ENCODE measurements around the gene TVP23A. TPM values are rescaled to one million over a fixed set of nuclear protein-coding genes. Genes with fewer than 3 reads are reported as not detected.

The TVP23A gene
- total and polyA plus RNA-seq, 12 donors = 0.17 to 9.8 (median 0.68) TPM; not detected in 1

DNA sequence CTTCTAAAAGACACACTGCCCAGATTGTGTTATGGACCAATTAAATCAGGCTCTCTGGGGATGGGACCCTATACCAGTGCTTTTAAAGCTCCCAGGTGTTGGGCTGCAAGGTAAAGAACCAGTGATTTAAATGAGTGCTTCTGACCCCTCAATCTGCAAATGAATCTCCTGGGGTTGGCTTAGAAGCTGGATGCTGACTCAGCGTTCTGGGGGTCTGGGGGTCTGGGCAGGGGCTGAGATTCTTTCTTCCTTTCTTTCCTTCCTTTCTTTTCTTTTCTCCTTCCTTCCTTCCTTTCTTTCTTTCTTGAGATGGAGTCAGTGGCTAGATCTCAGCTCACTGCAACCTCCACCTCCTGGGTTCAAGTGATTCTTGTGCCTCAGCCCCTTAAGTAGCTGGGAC, 2.0 kb upstream of the TVP23A start:
- Histone ChIP-seq H3K36me3 (replicated peaks in 1 of 2) (no peaks in the 10 kb centered on the region), H3K27me3 (no peaks in the 10 kb centered on the region), H3K9me3 (replicated peaks in 1 of 3) (no peaks in the 10 kb centered on the region), H3K4me3 (no peak overlapping the region), H3K4me1 (replicated peaks in 1 of 2) (peaks cover 7 to 11% of the 10 kb centered on the region in 2 donors), H3K27ac (no peak overlapping the region)
- WGBS, 4 donors = 22 to 68% (median 39%) methylated on average over 1 of the region's 1 CpG
- DNase-seq = no peak
- TF ChIP-seq CTCF (IDR thresholded peaks at IDR 0.05) (no peak), POLR2A (IDR thresholded peaks at IDR 0.05) (no peak)
- intact Hi-C loops (cut with DNase I) = no loop called here

GRCh38 chr16:10817514-10817913, 1.1 kb downstream of the TVP23A start:
- WGBS, 4 donors = 88 to 100% (median 100%) methylated on average over 1 of the region's 1 CpG

GRCh38 chr16:10813099-10813455, 5.5 kb downstream of the TVP23A start:
- TF ChIP-seq CTCF (IDR thresholded peaks at IDR 0.05) (no peak), POLR2A (IDR thresholded peaks at IDR 0.05) (no peak)
- Histone ChIP-seq H3K4me1 (replicated peaks in 1 of 2) (no peaks in the 10 kb centered on the region), H3K4me3 (no peak overlapping the region), H3K36me3 (replicated peaks in 1 of 2) (no peaks in the 10 kb centered on the region), H3K9me3 (replicated peaks in 1 of 3) (no peaks in the 10 kb centered on the region), H3K27ac (no peak overlapping the region), H3K27me3 (no peaks in the 10 kb centered on the region)
- no peak for DNase-seq
- WGBS, 4 donors = 81 to 93% (median 87%) methylated on average over 4 of the region's 4 CpGs
- intact Hi-C loops (cut with DNase I) = no loop called here

More at GRCh38 chr16:10817514-10817913, 1.1 kb downstream of the TVP23A start:
- intact Hi-C loops (cut with DNase I) = no loop called here
- H3K4me1 ChIP-seq (replicated peaks in 1 of 2) = no peaks in the 10 kb centered on the region
- no peaks in the 10 kb centered on the region for H3K36me3 ChIP-seq (replicated peaks in 1 of 2)
- no peaks in the 10 kb centered on the region for H3K27me3 ChIP-seq
- H3K27ac ChIP-seq = no peak overlapping the region
- DNase-seq = no peak
- no peak for TF ChIP-seq POLR2A (IDR thresholded peaks at IDR 0.05)
- TF ChIP-seq CTCF (IDR thresholded peaks at IDR 0.05) = no peak
- no peaks in the 10 kb centered on the region for H3K9me3 ChIP-seq (replicated peaks in 1 of 3)
- H3K4me3 ChIP-seq = no peak overlapping the region

GRCh38 chr16:10812312-10813098, 6.1 kb downstream of the TVP23A start:
- no peak for DNase-seq
- 60 to 76% (median 72%) methylated on average over 6 of the region's 6 CpGs for WGBS, 4 donors

More at GRCh38 chr16:10812312-10813098, 6.1 kb downstream of the TVP23A start:
- Histone ChIP-seq H3K36me3 (replicated peaks in 1 of 2) (no peaks in the 10 kb centered on the region), H3K9me3 (replicated peaks in 1 of 3) (no peaks in the 10 kb centered on the region), H3K27me3 (no peaks in the 10 kb centered on the region), H3K27ac (no peak overlapping the region), H3K4me3 (no peak overlapping the region), H3K4me1 (replicated peaks in 1 of 2) (no peaks in the 10 kb centered on the region)
- TF ChIP-seq CTCF (IDR thresholded peaks at IDR 0.05) (no peak), POLR2A (IDR thresholded peaks at IDR 0.05) (no peak)
- intact Hi-C loops (cut with DNase I) = no loop called here
